Activated B cell treated with CpG ODN at 0.5 μM for 24 hours (primary cell): ENCODE results near the gene HPSE2. TPM values are rescaled to one million over a fixed set of nuclear protein-coding genes. Genes with fewer than 3 reads are reported as not detected.

ENCODE experiments used
- ATAC-seq: fragments of 200-7000 bp; cut with Tn5 transposase; one replicate; pipeline ENCODE4 v1.10.0; 2021; ENCODE audit warnings: low read depth, mild to moderate bottlenecking, moderate library complexity
- CTCF ChIA-PET: fragments of 350-600 bp; sonication (Branson Sonifier 250); formaldehyde crosslinking; loops from one replicate; lab custom pipeline; 2021; ENCODE audit warnings: antibody characterized with exemption; lab: Charles Lee
- POLR2A ChIA-PET: fragments of 350-600 bp; sonication (Branson Sonifier 250); formaldehyde crosslinking; loops from one replicate; lab custom pipeline; 2021; ENCODE audit warnings: antibody characterized with exemption; lab: Charles Lee
- DNase-seq: peaks from one replicate; pipeline ENCODE4 v3.0.0; 2022
- H3K27ac Mint-ChIP-seq: one replicate; pipeline ENCODE4 v1.8.0; 2020; ENCODE audit warnings: mixed read lengths
- H3K27me3 Mint-ChIP-seq: one replicate; pipeline ENCODE4 v1.8.0; 2021; ENCODE audit warnings: mixed read lengths
- H3K36me3 Mint-ChIP-seq: one replicate; pipeline ENCODE4 v1.8.0; 2021; ENCODE audit warnings: low read depth, mixed read lengths
- H3K4me1 Mint-ChIP-seq: one replicate; pipeline ENCODE4 v1.8.0; 2021; ENCODE audit warnings: mixed read lengths
- H3K4me3 Mint-ChIP-seq: one replicate; pipeline ENCODE4 v1.8.0; 2020; ENCODE audit warnings: mild to moderate bottlenecking, mixed read lengths
- H3K9me3 Mint-ChIP-seq: one replicate; pipeline ENCODE4 v1.8.0; 2020; ENCODE audit warnings: mixed read lengths
- intact Hi-C: fragments of 100-400 bp; cut with micrococcal nuclease; formaldehyde crosslinking; loops from one replicate; pipeline ENCODE4 v1.15.1; 2024
- total RNA-seq: library from RNA; stranded (reverse); gene quantifications from 2 replicates; pipeline ENCODE4 v1.2.3, GENCODE V29; 2022
- TF ChIP-seq, protein P1 (sequence below): fragments of 200-600 bp; IDR thresholded peaks from one replicate; pipeline ENCODE4 v1.8.0; 2022; ENCODE audit warnings: antibody characterized with exemption, mild to moderate bottlenecking

The HPSE2 gene
- total RNA-seq, 1 donor from 2014 or later: not detected

DNA sequence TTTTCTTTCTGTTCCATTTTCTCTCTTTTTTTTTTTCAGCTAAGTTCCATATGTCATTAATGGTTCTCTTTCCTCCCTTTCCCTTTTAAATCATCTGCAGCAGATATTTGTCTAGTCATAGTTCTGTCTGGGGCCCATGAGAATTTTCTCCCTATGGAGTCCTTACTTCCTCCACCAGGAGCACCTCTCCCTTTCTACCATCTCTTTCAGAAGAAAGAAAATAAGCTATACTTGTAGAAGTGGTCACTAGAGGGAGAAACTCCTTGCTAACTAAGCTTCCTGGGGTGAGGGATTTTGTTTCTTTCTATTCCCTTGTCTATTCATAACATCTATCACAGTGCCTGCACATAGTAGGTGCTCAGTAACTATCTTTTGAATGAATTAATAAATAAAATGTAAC is 558.8 kb downstream of the HPSE2 start:
- TF ChIP-seq, protein P1, sequence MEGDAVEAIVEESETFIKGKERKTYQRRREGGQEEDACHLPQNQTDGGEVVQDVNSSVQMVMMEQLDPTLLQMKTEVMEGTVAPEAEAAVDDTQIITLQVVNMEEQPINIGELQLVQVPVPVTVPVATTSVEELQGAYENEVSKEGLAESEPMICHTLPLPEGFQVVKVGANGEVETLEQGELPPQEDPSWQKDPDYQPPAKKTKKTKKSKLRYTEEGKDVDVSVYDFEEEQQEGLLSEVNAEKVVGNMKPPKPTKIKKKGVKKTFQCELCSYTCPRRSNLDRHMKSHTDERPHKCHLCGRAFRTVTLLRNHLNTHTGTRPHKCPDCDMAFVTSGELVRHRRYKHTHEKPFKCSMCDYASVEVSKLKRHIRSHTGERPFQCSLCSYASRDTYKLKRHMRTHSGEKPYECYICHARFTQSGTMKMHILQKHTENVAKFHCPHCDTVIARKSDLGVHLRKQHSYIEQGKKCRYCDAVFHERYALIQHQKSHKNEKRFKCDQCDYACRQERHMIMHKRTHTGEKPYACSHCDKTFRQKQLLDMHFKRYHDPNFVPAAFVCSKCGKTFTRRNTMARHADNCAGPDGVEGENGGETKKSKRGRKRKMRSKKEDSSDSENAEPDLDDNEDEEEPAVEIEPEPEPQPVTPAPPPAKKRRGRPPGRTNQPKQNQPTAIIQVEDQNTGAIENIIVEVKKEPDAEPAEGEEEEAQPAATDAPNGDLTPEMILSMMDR: no peak
- Mint-ChIP-seq H3K36me3 (no peaks in the 10 kb centered on the region), H3K4me3 (no peak overlapping the region), H3K9me3 (no peaks in the 10 kb centered on the region), H3K4me1 (no peaks in the 10 kb centered on the region), H3K27ac (no peak overlapping the region), H3K27me3 (peaks cover 9% of the 10 kb centered on the region)
- intact Hi-C loops: no loop called here
- ChIA-PET POLR2A (no interaction called here), CTCF (no interaction called here)
- DNase-seq (no peak), ATAC-seq (no peak)

DNA sequence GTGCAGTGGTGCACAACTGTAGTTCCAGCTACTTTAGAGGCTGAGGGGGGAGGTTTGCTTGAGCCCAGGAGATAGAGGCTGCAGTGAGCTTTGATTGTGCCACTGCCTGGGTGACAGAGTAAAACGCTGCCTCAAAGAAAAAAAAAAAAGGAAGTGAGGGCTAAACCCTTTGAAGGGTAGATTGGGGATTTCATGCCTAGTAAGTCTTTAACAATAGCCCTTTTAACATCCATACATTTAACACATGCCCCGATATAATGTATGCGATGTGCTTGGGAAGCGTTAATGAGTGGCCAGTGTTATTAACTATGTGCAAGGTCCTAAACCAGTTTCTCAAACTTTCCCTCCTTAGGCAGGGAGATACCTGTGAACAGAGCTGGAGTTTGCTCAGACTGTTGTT is 559.8 kb downstream of the HPSE2 start:
- Mint-ChIP-seq H3K9me3 (no peaks in the 10 kb centered on the region), H3K4me3 (no peak overlapping the region), H3K27ac (no peak overlapping the region), H3K36me3 (no peaks in the 10 kb centered on the region), H3K4me1 (no peaks in the 10 kb centered on the region), H3K27me3 (peaks cover 9% of the 10 kb centered on the region)
- no peak for ATAC-seq
- ChIA-PET CTCF (no interaction called here), POLR2A (no interaction called here)
- intact Hi-C loops: no loop called here
- no peak for DNase-seq
- TF ChIP-seq, protein P1: no peak

DNA sequence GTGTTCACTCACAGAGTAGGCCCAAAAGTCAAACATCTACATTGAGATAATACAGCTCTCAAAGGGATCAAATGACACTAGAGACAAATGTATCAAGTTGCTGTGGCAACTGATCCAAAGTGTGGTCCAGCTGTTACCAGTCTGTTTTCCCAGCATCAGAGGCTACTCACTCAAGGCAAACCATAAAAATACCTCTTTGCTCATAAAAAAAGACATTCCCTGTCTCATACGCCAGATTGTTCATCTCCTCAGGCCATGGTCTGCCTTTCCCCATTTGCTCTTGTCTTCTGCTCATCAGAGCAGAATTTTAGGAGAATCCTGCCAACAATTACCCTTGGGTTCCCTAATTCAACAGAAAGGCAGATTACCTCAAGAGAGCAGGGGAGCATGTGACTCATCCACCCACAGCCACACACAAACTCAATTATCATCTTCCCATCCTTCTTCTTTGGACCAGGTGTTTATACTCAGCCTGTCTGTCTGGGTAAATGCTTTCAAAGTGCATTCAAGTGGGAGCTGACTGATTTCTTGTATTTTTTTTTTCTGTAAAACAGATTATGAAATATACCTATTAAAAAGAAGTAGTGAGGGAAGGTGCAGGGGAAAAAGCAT is 562.4 kb downstream of the HPSE2 start:
- ATAC-seq (no peak), DNase-seq (no peak)
- ChIA-PET POLR2A (no interaction called here), CTCF (no interaction called here)
- TF ChIP-seq, protein P1: no peak
- no peaks in the 10 kb centered on the region for H3K9me3 Mint-ChIP-seq
- no peak overlapping the region for H3K4me3 Mint-ChIP-seq
- H3K4me1 Mint-ChIP-seq: no peaks in the 10 kb centered on the region
- H3K27ac Mint-ChIP-seq: no peak overlapping the region
- no peaks in the 10 kb centered on the region for H3K36me3 Mint-ChIP-seq
- peaks cover 11% of the 10 kb centered on the region for H3K27me3 Mint-ChIP-seq
- intact Hi-C loops: no loop called here

DNA sequence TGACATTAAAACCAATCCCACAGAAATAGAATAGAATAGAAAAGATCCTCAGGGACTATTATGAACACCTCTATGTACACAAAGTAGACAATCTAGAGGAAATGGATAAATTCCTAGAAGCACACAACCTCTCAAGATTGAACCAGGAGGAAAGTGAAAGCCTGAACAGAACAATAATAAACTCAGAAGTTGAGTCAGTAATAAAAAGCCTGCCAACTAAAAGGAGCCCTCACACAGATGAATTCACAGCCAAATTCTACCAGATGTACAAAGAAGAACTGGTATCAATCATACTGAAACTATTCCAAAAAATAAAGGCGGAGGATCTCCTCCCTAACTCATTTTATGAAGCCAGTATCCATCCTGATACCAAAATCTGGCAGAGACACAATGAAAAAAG is 568.6 kb downstream of the HPSE2 start:
- TF ChIP-seq, protein P1: no peak
- intact Hi-C loops: no loop called here
- Mint-ChIP-seq H3K4me3 (no peak overlapping the region), H3K27ac (no peak overlapping the region), H3K36me3 (peaks cover 2% of the 10 kb centered on the region), H3K27me3 (peaks cover 18% of the 10 kb centered on the region), H3K4me1 (no peaks in the 10 kb centered on the region), H3K9me3 (peaks cover 11% of the 10 kb centered on the region)
- no peak for ATAC-seq
- POLR2A ChIA-PET: no interaction called here
- no peak for DNase-seq
- CTCF ChIA-PET: interaction anchor here (4.0 kb wide), 1 partner anchor 200 kb away, joined by 25 read pairs; no protein-coding TSS in a partner anchor

DNA sequence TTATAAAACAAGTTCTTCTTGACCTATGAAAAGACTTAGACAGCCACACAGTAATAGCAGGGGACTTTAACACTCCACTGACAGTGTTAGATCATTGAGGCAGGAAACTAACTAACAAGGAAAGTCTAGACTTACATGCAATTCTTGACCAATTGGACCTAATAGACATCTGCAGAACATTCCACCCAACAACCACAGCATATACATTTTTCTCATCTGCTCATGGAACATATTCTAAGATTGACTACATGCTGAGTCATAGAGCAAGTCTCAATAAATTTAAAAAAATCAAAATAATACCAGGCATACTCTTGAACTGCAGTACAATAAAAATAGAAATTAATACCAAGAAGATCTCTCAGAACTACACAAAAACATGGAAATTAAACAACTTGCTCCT is 569.4 kb downstream of the HPSE2 start:
- H3K36me3 Mint-ChIP-seq: peaks cover 2% of the 10 kb centered on the region
- no peaks in the 10 kb centered on the region for H3K4me1 Mint-ChIP-seq
- no peak overlapping the region for H3K27ac Mint-ChIP-seq
- intact Hi-C loops: no loop called here
- peaks cover 11% of the 10 kb centered on the region for H3K9me3 Mint-ChIP-seq
- TF ChIP-seq, protein P1: no peak
- no peak overlapping the region for H3K4me3 Mint-ChIP-seq
- DNase-seq (no peak), ATAC-seq (no peak)
- POLR2A ChIA-PET: no interaction called here
- H3K27me3 Mint-ChIP-seq: peaks cover 18% of the 10 kb centered on the region
- CTCF ChIA-PET: interaction anchor here (0.6 to 4.0 kb wide), 2 partner anchors 199 to 1583 kb away, joined by 3 to 25 read pairs; no protein-coding TSS in a partner anchor
